NK-92 (cell line): ENCODE measurements around the gene NELFE.
"Not testable (repeated sequence)": the region's sequence is repeated elsewhere in the genome, so short reads cannot be mapped to it uniquely, and the experiment has no call there.

Experiments used
- DNase-seq: peaks from one replicate; lab custom pipeline; 2025; ENCODE audit not compliant: unreplicated experiment; lab: John Stamatoyannopoulos, UW

Gene NELFE

DNA sequence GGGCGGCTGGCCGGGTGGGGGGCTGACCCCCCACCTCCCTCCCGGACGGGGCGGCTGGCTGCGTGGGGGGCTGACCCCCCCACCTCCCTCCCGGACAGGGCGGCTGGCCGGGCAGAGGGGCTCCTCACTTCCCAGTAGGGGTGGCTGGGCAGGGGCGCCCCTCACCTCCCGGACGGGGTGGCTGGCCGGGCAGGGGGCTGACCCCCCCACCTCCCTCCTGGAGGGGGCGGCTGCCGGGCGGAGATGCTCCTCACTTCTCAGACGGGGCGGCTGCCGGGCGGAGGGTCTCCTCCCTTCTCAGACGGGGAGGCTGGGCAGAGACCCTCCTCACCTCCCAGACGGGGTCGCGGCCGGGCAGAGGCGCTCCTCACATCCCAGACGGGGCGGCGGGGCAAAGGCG lies 17.3 kb upstream of the NELFE start:
- not testable (repeated sequence) for DNase-seq

DNA sequence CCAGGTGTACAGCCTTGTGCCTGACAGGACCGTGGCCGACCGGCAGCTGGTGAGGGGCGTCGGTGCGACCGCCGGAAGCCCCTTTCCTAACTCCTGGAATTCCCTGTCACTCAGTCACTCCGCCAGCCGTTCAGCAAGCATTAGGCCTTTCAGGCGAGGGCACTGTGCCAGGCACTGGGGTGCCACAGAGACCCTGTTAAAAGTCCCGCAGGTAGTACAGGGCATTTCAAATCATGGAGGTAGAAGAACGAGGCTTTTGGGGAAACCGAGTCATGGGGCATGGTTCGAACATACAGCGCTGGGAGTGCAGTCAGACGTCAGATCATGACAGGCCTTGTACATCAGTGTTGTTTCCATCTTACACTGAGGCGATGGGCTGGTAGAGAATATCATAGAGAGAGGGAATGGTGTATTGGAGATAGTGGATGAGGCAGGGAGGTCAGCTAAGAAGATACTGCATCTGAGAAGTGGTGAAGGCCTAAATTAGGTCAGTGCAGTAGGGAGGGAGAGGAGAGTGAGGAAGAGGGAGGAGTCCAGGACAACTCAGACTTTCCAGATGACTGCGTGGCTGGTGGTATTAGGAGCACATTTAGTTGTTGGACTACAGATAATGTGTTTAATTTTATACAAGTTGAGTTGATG lies 14.1 kb upstream of the NELFE start:
- DNase-seq, result no peak

DNA sequence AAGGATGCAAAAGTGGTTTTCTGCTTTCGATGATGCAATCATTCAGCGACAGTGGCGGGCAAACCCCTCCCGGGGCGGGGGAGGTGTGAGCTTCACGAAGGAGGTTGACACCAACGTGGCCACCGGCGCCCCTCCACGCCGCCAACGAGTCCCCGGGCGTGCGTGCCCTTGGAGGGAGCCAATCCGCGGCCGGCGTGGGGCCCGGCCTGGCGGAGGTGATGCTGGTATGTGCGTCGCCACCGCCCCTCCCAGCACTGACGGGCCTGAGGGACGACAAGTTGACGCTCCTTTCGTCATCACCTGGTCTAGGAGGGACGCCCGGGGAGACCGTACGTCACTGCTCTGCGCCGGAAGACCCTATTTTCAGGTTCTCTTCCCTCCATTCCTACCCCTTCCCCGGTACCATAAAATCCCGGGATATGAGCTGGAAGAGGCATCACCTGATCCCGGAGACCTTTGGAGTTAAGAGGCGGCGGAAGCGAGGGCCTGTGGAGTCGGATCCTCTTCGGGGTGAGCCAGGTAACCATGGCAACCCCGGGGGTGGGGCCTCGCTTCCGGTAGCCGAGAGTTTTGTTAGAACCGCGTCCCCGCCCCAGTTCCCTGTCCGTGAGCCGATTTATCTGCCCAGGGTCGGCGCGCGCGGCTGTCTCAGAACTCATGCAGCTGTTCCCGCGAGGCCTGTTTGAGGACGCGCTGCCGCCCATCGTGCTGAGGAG lies 13.4 kb upstream of the NELFE start, which contains the start of gene DXO:
TSS of gene DXO (minus strand) at position 146 of the 716 bp plus-strand sequence. CDS start 463 bp downstream, outside the sequence.
- DNase-seq, result peak; percentile 93

DNA sequence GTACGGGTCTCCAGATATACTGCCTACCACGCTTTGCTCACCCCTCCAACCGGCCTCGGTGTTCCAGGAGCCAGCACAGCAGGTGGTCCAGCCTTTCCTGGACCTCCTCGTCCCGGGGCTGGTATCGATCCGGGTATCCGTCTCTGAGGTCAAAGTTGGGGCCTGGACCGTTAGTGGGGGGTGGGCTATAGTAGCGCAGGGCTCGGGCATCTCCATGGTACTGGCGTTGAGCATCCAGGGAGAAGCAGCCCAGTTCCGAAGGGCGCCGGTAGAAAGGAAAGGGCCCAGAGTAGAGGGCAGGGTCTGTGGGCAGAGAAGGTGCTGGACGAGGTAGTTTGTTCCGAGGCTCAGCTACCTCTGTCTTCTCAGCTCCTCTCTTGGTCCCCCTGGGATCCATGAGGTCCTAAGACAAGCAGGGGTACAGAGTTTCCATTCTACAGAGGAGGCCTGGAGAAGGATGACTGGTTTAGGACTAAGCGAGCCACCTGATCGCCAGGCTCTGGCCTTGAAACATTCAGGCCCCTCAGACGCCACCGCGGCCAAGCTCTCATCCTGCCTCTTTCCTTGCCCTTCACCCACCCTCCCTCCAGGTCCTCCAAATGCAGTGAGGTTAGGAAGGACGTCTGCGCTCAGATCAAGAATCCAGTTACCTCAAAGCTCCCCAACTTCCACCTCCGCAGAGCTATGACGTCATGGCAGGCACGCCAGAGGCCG lies 12.7 kb upstream of the NELFE start:
- no peak for DNase-seq

DNA sequence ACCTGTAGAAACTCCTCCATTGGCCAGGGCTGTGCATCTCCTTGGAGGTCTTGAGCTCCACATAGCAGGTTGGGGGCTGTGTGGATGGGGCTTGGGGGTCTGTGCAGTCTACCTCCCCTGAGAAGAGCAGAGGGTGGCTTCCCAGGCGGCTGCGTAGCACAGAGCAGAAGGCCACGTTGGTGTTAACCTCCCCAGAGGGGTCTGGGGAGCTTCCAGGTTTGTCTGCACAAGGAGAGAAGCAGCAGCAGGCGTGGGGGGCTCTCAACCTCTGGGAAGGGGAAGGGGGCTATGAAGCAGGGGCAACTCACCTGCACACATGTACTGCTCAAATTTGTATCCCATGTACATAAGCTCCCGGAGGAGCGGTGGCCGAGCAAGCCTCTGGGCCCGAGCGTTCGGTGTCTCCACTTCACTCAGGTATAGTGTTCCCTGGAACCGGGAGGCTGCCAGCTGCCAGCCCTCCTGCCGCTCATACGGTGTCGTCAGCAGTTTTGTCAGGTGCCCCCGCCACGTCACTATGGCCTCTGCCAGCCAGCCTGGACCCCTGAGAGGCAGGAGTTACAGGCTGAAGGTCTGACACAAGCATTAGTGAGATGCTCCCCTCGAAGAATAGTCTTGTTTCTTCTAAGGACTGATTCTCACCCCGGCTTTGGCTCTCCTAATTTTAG lies 12.0 kb upstream of the NELFE start:
- no peak for DNase-seq

DNA sequence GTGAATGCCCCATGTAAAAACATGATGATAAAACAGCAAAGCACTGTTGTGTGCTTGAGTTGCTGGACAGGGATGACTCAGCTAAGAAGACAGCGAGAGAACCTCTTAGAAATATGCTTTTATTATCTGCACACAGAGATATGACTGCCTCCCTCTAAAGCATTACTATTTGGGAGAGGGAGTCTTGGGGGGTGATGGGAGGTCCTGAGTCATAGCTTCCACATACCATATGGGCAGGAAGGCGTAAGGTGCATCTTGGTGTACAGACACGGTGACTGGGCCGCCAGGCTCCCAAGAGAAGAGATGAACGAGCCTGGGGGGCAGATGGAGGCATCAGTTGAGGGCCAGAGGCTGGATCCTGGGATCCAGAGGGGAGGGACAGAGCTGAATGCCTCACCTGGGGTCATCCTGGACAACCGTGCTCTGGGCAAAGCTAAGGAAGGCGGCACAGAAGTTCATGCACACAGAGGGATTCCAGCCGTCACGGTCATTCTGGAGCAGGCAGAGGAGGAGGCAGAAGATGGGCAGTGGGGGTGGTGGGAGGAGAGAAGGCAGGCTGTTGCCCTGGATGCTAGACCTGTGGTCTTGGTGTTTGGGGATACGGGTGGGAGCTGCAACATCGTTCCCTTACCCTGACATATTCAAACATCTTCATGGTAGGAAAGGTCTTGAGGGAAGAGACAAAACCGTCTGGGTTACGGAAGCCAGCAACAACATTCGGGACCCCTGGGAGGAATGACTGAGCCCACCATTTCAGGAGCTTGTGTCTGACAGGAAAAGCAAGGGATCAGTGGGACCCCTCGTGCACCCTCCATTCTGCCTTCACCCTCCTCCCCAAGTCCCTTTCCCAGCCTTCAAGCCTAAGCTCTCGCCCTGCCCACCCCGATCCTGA lies 11.2 kb upstream of the NELFE start:
- no peak for DNase-seq

DNA sequence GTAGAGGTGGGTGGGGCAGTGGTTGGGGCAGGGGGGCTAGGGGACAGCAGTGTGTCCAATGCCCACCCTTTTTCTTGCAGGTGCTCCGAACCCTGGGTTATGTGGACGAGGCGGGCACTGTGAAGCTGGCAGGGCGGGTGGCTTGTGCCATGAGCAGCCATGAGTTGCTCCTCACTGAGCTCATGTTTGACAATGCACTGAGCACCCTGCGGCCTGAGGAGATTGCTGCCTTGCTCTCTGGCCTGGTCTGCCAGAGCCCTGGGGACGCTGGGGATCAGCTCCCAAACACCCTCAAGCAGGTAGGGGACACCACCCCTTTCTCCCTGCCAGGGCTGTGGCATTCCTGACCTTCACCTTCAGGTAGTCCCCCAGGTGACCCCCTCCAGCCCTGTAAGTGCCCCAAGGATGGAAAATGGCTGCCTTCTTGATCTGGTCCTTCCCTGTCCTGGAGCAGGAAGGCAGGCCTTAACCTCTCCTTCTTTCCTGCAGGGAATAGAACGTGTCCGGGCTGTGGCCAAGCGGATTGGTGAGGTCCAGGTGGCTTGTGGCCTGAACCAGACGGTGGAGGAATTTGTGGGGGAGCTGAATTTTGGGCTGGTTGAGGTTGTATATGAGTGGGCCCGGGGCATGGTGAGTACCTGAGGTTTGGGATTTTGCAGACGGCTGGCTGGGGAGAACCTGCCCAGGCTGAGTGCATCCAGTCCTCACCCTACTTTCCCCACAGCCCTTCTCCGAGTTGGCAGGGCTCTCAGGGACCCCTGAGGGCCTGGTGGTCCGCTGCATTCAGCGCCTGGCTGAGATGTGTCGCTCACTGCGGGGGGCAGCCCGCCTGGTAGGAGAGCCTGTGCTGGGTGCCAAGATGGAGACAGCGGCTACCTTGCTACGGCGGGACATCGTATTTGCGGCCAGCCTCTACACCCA lies 10.3 kb upstream of the NELFE start:
- DNase-seq, result no peak

DNA sequence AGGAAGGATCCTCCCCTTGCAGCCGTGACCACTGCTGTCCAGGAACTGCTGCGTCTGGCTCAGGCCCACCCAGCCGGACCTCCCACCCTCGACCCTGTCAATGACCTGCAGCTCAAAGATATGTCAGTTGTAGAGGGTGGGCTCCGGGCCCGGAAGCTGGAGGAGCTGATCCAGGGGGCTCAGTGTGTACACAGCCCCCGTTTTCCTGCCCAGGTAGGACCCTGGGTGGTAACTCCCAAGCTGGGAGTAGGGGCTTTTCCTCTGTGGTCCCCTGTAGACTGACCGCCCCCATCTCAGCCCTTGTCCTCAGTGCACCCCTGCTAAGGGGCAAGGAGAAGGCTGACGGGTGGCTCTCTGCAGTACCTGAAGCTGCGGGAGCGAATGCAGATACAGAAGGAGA lies 9.6 kb upstream of the NELFE start:
- no peak for DNase-seq

DNA sequence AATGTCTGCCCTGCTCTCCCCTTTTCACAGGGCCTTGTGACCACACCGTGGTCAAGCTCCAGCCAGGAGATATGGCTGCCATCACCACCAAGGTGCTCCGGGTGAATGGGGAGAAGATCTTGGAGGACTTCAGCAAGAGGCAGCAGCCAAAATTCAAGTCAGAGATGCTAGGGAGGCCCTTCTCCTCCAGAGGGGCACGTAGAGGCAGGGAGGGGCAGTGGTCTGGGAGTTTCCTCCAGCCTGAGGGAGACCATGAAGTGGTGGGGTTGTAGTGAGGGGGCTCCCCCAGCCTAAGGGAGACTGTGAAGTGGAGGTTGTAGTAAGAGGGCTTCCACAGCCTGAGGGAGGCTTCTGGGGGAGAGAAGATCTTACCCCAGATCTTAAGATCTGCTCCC lies 9.2 kb upstream of the NELFE start:
- DNase-seq, result no peak

DNA sequence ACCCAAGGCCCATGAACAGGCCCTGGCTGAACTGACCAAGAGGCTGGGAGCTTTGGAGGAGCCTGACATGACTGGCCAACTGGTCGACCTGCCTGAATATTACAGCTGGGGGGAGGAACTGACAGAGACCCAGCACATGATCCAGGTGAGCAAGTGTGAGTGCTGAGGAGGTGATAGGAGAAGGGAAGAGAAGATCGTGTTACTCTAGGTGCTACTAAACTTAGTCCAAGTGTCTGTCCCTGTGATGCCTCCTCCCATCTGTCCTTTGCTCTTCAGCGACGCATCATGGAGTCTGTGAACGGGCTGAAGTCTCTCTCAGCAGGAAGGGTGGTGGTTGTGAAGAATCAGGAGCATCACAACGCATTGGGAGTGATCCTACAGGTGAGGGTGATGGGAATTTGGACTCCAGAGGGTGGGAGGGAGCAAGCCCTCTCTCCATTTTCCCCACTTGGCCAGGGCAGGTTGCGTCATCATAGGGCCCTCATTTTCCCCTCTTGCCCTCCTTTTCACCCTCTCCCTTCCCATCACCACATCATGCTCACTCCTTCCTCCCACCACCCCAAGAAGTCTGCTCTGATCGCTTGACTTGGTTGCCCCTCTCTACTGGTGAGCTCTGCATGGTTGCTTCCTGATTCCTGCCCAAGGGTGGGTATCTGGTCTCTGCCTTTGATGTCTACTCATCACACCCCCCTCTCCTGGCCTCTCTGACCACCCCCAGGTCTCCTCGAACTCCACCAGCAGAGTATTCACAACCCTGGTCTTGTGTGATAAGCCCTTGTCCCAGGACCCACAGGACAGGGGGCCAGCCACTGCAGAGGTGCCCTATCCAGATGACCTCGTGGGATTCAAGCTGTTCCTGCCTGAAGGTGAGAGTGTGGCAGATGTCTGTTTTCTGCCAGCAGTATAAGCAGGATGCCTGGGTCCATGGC lies 8.5 kb upstream of the NELFE start:
- no peak for DNase-seq

DNA sequence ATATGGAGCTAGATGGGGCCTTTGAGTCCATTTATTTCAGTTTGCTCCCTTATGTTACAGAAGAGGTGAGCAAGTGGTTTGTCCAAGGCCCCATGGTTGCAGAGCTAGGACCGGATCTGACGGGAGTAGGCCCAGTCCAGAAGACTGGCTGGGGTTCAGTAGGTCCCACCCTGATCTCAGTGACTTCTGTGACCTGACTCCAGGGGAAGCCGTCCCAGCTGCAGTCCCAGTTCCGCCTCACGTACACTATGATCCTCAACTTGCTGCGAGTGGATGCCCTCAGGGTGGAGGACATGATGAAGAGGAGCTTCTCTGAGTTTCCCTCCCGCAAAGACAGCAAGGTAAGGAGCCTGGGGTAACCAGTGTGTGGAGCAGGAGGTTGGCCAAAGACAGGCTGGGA lies 7.7 kb upstream of the NELFE start:
- no peak for DNase-seq

DNA sequence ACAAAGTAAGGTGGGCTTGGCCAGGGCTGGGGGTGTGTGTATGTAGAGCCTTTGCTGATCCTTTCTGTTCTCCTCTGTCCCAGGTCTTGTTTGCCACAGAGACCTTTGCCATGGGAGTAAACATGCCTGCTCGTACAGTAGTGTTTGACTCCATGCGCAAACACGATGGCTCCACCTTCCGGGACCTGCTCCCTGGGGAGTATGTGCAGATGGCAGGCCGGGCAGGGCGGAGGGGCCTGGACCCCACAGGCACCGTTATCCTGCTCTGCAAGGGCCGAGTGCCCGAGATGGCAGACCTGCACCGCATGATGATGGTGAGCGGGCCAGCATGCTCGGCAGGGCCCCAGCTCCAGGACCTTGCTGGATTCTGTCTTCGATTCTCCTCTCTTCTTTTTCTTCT lies 6.9 kb upstream of the NELFE start:
- DNase-seq, result no peak

DNA sequence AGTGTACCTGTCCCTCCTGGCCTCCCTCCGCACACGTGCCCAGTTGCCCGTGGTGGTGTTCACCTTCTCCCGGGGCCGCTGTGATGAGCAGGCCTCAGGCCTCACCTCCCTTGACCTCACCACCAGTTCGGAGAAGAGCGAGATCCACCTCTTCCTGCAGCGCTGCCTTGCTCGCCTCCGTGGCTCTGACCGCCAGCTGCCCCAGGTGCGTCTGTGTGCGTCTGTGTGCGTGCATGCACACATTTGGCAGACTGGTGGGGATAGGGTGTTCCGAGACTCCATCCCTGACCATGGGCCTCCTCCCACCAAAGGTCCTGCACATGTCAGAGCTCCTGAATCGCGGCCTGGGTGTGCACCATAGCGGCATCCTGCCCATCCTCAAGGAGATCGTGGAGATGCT lies 5.2 kb upstream of the NELFE start:
- DNase-seq, result no peak

DNA sequence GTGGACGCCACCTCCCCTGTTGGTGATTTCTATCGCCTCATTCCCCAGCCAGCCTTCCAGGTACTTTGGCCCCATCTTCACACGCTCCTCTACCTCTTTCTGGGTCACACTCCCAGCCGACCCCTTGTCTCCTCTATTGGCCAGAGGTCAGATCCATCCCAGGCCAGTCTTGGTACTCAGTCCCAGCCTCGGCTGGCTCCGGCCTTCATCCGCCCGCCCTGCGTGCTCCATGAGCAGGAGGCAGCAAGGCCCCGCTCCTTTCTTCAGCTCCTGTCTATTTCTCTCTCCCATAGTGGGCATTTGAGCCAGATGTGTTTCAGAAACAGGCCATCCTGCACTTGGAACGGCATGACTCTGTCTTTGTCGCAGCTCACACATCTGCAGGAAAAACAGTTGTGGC lies 2.8 kb upstream of the NELFE start:
- DNase-seq, result no peak

DNA sequence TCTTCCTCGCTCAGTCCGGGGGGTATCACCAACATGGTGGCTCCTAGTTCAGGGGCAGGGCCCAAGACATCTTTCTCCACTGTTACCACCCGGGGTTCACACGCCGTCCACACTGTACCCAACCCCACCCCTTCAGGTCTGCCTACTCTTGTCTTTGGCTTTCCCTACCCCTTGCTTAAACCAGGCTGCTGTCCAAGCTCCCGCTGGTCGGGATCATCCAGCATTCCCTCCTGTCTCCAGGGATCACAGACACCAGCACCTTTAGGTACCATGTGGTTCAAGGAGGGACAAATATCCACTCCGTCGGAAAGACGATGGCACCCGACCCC lies 395 bp downstream of the NELFE start:
- no peak for DNase-seq

DNA sequence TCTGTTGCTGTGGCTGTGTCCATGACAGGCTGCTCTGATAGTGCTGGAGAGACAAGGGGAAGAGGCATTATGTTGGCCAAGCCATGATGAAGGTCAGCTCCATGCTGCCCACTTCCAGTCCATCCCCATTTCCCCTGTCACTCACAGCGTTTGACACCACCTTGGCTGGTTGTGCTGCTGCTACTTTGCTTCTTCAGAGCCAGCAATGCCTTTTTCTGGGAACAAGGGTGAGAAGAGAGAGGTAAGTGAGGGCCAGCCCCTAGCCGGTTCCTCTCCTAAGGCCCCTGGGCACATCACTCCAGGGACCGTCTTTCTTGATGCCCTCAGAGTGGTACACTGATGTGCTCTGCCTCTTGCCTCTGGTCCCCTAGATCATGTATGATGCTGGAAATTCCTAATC lies 2.0 kb downstream of the NELFE start:
- DNase-seq, result no peak

DNA sequence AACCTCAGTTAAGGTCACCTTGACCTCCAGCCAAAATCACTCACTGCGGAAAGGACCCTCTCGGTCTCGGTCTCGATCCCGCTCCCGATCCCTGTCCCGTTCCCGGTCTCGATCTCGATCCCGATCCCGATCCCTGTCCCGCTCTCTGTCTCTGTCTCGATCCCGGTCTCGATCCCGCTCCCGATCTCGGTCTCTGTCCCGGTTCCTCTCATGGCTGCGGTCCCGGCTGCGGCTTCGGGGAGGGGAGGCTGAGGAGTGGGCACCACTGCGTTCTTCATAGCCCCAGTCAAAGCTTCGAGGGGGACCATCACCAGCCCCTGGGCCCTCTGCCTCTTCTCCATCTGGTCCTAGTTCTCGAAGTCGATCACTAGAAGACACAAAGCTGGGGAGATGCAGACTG lies 4.3 kb downstream of the NELFE start:
- DNase-seq, result no peak

DNA sequence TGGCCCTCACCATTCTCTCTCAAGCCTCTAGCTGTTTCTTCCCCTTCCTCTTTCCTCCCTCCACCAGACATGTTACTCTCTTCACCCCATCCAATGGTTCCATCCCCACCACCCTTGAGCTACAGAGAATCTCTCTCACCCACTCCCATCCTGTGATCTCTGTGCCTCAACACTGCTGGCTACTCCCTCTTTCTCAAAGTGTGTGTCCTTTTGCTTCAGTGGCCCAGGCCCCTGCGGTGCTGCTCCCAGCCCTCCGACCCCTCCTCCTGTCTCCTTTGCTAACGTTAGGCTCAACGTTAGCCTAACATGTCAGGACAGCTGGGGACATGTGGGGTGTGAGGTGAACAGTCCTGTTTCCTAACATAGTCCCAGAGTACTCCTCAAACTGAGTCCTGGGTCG lies 5.9 kb downstream of the NELFE start:
- no peak for DNase-seq
